AG10803 (cell line): ENCODE data around the gene MYMX.

Source experiments
- DNase-seq: peaks from one replicate; pipeline ENCODE4 v3.0.0; 2010; ENCODE audit warnings: low read depth
- H3K4me3 ChIP-seq: 2 replicates; pipeline ENCODE4 v1.5.1; 2011; ENCODE audit warnings: mild to moderate bottlenecking, low read length, control low read depth
- TF ChIP-seq, protein P1 (sequence below): conservative IDR thresholded peaks from 2 replicates; pipeline ENCODE4 v1.5.1; 2011; ENCODE audit warnings: mild to moderate bottlenecking, low read length, control low read depth, inconsistent platforms

Gene MYMX

DNA sequence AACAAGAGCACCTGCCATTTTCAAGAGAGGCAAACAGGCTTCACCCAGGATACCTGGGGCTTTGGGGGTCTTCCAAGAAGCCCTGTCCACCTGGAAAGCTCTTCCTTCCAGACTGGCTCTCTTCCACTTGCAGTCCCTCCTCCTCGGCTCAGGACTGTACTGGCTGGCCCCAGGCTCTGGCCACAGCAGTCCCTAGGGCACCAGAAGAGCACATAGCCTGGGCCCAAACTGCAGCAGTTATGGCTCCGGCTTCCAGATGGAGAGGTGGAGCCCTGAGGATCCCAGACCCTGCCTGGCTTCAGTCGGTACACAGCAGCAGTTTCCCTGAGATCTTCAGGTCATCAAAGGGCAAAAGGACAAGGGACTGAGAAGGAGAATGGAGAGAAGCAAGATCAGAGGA lies 42.2 kb downstream of the MYMX start:
- TF ChIP-seq, protein P1, sequence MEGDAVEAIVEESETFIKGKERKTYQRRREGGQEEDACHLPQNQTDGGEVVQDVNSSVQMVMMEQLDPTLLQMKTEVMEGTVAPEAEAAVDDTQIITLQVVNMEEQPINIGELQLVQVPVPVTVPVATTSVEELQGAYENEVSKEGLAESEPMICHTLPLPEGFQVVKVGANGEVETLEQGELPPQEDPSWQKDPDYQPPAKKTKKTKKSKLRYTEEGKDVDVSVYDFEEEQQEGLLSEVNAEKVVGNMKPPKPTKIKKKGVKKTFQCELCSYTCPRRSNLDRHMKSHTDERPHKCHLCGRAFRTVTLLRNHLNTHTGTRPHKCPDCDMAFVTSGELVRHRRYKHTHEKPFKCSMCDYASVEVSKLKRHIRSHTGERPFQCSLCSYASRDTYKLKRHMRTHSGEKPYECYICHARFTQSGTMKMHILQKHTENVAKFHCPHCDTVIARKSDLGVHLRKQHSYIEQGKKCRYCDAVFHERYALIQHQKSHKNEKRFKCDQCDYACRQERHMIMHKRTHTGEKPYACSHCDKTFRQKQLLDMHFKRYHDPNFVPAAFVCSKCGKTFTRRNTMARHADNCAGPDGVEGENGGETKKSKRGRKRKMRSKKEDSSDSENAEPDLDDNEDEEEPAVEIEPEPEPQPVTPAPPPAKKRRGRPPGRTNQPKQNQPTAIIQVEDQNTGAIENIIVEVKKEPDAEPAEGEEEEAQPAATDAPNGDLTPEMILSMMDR: no peak
- H3K4me3 ChIP-seq: no peak overlapping the region
- no peak for DNase-seq

- DNase-seq: no peak
- H3K4me3 ChIP-seq: no peak overlapping the region
- TF ChIP-seq, protein P1: no peak
Measured at GRCh38 chr6:44260011-44260410, 43.3 kb downstream of the MYMX start.

DNA sequence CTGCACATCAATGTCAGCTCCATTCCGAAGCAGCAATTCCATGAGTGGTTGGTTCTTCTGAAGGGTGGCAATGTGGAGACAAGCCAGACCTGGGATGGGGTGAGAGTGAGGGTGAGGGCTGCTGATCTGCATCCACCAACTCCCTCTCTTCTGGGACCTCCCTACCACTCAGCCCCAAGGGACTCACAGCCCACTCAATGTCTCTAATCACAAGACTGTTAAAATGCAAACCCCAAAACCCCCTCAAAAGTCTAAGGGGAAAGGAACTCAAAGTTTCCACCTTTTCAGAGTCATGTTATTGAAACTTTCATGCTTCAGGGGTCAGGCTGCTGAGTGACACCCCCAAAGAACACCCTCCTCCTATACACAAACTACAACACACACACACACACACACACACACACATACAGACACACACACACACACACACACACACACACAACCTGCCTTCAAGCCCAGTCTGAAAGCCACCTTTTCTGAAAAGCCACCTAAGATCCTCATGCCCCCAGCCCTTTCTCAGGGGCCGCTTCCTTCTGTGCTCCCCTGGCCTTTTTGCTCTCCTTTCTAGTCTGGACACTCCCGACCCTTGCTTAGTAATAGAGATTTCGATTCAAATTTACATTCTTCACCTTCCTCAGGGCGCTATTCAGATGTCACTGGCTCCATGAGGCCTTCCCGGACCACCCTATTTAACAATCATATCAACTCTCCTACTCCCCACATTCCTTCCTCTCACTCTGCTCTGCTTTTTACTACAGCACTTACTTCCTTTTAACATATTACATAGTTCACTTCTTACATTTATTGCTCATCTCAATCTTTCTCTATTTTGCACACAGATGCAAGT lies 43.9 kb downstream of the MYMX start:
- TF ChIP-seq, protein P1: no peak
- H3K4me3 ChIP-seq: no peak overlapping the region
- DNase-seq: no peak

- H3K4me3 ChIP-seq: no peak overlapping the region
- DNase-seq: no peak
- TF ChIP-seq, protein P1: no peak
Measured at GRCh38 chr6:44261581-44261980, 44.9 kb downstream of the MYMX start.

GRCh38 chr6:44262467-44263353 lies 46.0 kb downstream of the MYMX start:
- TF ChIP-seq, protein P1: no peak
- H3K4me3 ChIP-seq: peak overlapping the region; percentile 27; the same call in 1 of the 2 replicates
- no peak for DNase-seq

DNA sequence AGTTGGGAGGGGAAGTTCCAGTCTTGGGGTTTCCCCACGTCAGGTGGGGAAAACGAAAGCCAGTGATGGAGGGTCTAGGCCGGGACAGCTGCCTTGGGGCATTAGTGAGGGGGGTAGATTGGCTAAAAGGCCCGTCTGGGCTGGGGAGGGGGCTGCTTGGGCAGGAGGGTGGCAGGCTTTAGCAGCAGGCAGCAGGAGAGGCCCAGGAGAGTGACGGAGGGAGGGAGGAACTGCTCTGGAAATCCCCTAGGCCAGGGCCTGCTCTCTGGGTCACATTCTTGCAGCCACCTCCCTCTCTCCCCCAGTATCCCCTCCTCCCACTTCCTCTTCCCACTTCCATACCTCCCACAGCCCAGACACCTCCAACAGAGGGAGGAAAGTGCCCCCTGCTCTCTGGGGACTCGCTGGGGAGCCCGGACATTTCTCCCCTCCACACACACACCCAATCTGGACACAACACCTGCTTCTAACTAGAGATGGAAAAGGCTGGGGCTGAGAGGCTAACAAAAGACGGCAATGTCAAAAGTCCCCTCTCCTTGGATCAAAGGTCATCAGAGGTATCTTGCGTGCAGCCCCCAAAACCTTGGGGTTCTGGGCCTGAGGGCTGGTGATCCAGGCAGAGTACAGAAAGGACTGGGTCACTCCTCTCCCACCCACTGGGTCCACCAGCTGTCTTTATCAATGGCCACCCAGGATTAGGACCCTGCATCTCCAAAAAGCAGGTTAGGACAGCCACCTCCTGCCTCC lies 46.8 kb downstream of the MYMX start:
- TF ChIP-seq, protein P1: no peak
- H3K4me3 ChIP-seq: peak overlapping the region; percentile 82
- no peak for DNase-seq
